Lung microvascular endothelial cell (primary cell): Measurements from ENCODE around the gene TMEM167B. TPM values are rescaled to one million over a fixed set of nuclear protein-coding genes. Genes with fewer than 3 reads are reported as not detected.

Experiments used
- total RNA-seq: library from RNA; depleted of rRNA; stranded (reverse); fragments of >200 nt; gene quantifications from 2 replicates; pipeline ENCODE4 v1.2.1, GENCODE V29; 2014

Gene TMEM167B
- total RNA-seq, 1 donor from 2014 or later, result 22.6 TPM

Other genes starting within 250 kb of the TMEM167B start
- gene AKNAD1, start 233.7 kb upstream of the TMEM167B start, total RNA-seq, result 0.20 and 0.22 TPM in 2 replicates
- gene GPSM2, start 213.8 kb upstream of the TMEM167B start, total RNA-seq, result 7.9 and 9.2 TPM in 2 replicates
- gene CLCC1, start 127.3 kb upstream of the TMEM167B start, total RNA-seq, result 18.1 and 21.0 TPM in 2 replicates
- 12.9 and 15.3 TPM in 2 replicates for gene WDR47, start 48.7 kb upstream of the TMEM167B start, total RNA-seq
- 35.3 and 70.2 TPM in 2 replicates for gene TAF13, start 14.8 kb upstream of the TMEM167B start, total RNA-seq
- under 0.01 and 0.22 TPM in 2 replicates for gene ELAPOR1, start 23.4 kb downstream of the TMEM167B start, total RNA-seq
- 118 and 179 TPM in 2 replicates for gene SARS1, start 123.2 kb downstream of the TMEM167B start, total RNA-seq
- gene CELSR2, start 158.8 kb downstream of the TMEM167B start, total RNA-seq, result 0.65 and 0.79 TPM in 2 replicates
- 0.79 and 2.8 TPM in 2 replicates for gene PSRC1, start 192.4 kb downstream of the TMEM167B start, total RNA-seq
- gene MYBPHL, start 216.2 kb downstream of the TMEM167B start, total RNA-seq, result not detected in 2 replicates